HepG2 (cell line): ENCODE data around the gene ASTN2. TPM values are rescaled to one million over a fixed set of nuclear protein-coding genes. Genes with fewer than 3 reads are reported as not detected.

Source experiments
- ATAC-seq: fragments of 200-7000 bp; cut with Tn5 transposase; 3 replicates; pipeline ENCODE4 v1.9.1; 2020; ENCODE audit warnings: mild to moderate bottlenecking, moderate library complexity
- BruUV-seq: library from RNA; stranded (reverse); fragments of 400-500 nt; replicated peaks from 2 replicates; lab custom pipeline; 2021; lab: Mats Ljungman, UMichigan
- CTCF ChIA-PET: fragments of 300-600 bp; formaldehyde crosslinking; extraction: SDS; loops from one replicate; lab custom pipeline; 2021; ENCODE audit warnings: low total read pairs, inconsistent platforms, low intra/inter-chr PET ratio; lab: Yijun Ruan, JAX
- POLR2A ChIA-PET: fragments of 350-600 bp; sonication (Branson Sonifier 250); formaldehyde crosslinking; loops from one replicate; lab custom pipeline; 2020; ENCODE audit warnings: antibody characterized with exemption, inconsistent platforms; lab: Yijun Ruan, JAX
- DNase-seq: peaks from one replicate; pipeline ENCODE4 v3.0.0-alpha.2; 2015; ENCODE audit warnings: low spot score
- FAIRE-seq: peaks from 3 replicates; lab custom pipeline; 2011; peaks lifted over from hg19 to GRCh38; lab: Jason Lieb, UNC
- H2AFZ ChIP-seq: one replicate; pipeline ENCODE4 v1.6.1; 2011; ENCODE audit warnings: low read length, inconsistent platforms
- H3K27ac ChIP-seq: fragments of 300-600 bp; 3 replicates; pipeline ENCODE4 v1.8.0; 2011; ENCODE audit warnings: mixed run types, mild to moderate bottlenecking, mixed read lengths, low read length, inconsistent platforms; ENCODE audit not compliant: insufficient read depth; ENCODE audit errors: extremely low read length
- H3K27me3 ChIP-seq, 2 experiments: fragments of 200-600 bp in 1 of 2; 2 replicates in 1 of 2; 3 replicates in 1 of 2; pipeline versions ENCODE4 v1.6.0 to v1.8.0; 2011; ENCODE audit warnings: low read length in 2 of 2, mild to moderate bottlenecking in 2 of 2, moderate library complexity in 2 of 2, inconsistent platforms in 1 of 2; ENCODE audit not compliant: insufficient read depth in 2 of 2, control insufficient read depth in 1 of 2
- H3K36me3 ChIP-seq, 2 experiments: fragments of 200-600 bp in 1 of 2; replicated peaks in 1 of 2; 2 replicates in 1 of 2; 3 replicates in 1 of 2; pipeline versions ENCODE4 v1.5.1 to v1.8.0; 2011; ENCODE audit warnings: low read length in 2 of 2, inconsistent platforms in 1 of 2; ENCODE audit not compliant: insufficient read depth in 2 of 2, control insufficient read depth in 1 of 2
- H3K4me1 ChIP-seq: 2 replicates; pipeline ENCODE4 v1.5.1; 2012; ENCODE audit warnings: low read length, inconsistent platforms; ENCODE audit not compliant: insufficient read depth
- H3K4me2 ChIP-seq: 2 replicates; pipeline ENCODE4 v1.6.0; 2011; ENCODE audit warnings: low read depth, low read length, inconsistent platforms
- H3K4me3 ChIP-seq, 3 experiments: fragments of 200-600 bp in 1 of 3; sonication (generic), shearing (Covaris generic) in 1 of 3; replicated peaks in 1 of 3; 2 replicates each; pipeline ENCODE4 v1.5.1; 2011 to 2016; ENCODE audit warnings: low read length in 3 of 3, inconsistent platforms in 2 of 3, low read depth in 2 of 3, mild to moderate bottlenecking in 2 of 3, control low read depth in 1 of 3, mixed read lengths in 1 of 3; ENCODE audit not compliant: insufficient read depth in 1 of 3
- H3K79me2 ChIP-seq: one replicate; pipeline ENCODE4 v1.6.1; 2011; ENCODE audit warnings: low read length, inconsistent platforms; ENCODE audit not compliant: insufficient read depth
- H3K9ac ChIP-seq: 2 replicates; pipeline ENCODE4 v1.6.0; 2011; ENCODE audit warnings: mild to moderate bottlenecking, low read depth, low read length, inconsistent platforms; ENCODE audit not compliant: insufficient read depth
- H3K9me3 ChIP-seq: 2 replicates; pipeline ENCODE4 v1.5.1; 2012; ENCODE audit warnings: mild to moderate bottlenecking, low read length
- H4K20me1 ChIP-seq: 2 replicates; pipeline ENCODE4 v1.6.0; 2011; ENCODE audit warnings: inconsistent platforms, mild to moderate bottlenecking, low read length, moderate library complexity; ENCODE audit not compliant: insufficient read depth
- CEBPZ ChIP-seq: IDR thresholded peaks from 2 replicates; pipeline ENCODE4 v1.6.1; 2012; ENCODE audit warnings: low read length, improper control_type of control experiment
- GRHL1 ChIP-seq: sonication (generic); formaldehyde crosslinking; conservative IDR thresholded peaks from 2 replicates; pipeline ENCODE4 v1.8.0; 2022; ENCODE audit warnings: missing genetic modification reagents
- ZNF431 ChIP-seq: sonication (generic); formaldehyde crosslinking; IDR thresholded peaks from 2 replicates; pipeline ENCODE4 v1.9.0; 2022; ENCODE audit warnings: missing genetic modification reagents, low read depth, mild to moderate bottlenecking, borderline replicate concordance
- ZNF569 ChIP-seq: sonication (generic); formaldehyde crosslinking; IDR thresholded peaks from 2 replicates; pipeline ENCODE4 v1.5.0; 2020; ENCODE audit warnings: mild to moderate bottlenecking, missing genetic modification reagents, moderate library complexity, borderline replicate concordance
- WGBS: methylation state at CpG from one replicate; pipeline ENCODE4 v1.1.6; 2017; ENCODE audit warnings: low lambda C conversion rate; 5-methylcytosine and 5-hydroxymethylcytosine counted together
- in situ Hi-C: cut with HindIII; loops from 2 replicates; pipeline ENCODE4 v1.10.0; 2017; ENCODE audit warnings: low pct_unique_long_range_greater_than_20kb; ENCODE audit not compliant: extremely low pct_ligation_motif_present
- intact Hi-C: fragments of 100-400 bp; cut with micrococcal nuclease; formaldehyde crosslinking; loops from one replicate; pipeline ENCODE4 v1.10.0; 2022; ENCODE audit not compliant: unreplicated experiment
- polyA plus RNA-seq, 8 experiments: library from polyadenylated mRNA; depleted of rRNA in 3 of 8; stranded (reverse) in 7 of 8; unstranded in 1 of 8; fragments of >200 nt; fragmentation: Illumina TruSeq in 4 of 8; extraction: Trizol in 4 of 8; gene quantifications; 2 replicates each; pipeline versions ENCODE4 v1.2.1 to v1.2.3, GENCODE V29; 2011 to 2016; ENCODE audit warnings: low read depth in 4 of 8, missing spikeins in 1 of 8, mixed read lengths in 1 of 8; ENCODE audit not compliant: insufficient read depth in 1 of 8
- total RNA-seq, 5 experiments: library from RNA; depleted of rRNA; stranded (reverse); fragments of >200 nt; fragmentation: Illumina TruSeq; extraction: Trizol; gene quantifications; 2 replicates each; pipeline ENCODE4 v1.2.3, GENCODE V29; 2016; ENCODE audit warnings: low read depth in 1 of 5

Gene ASTN2
- total and polyA plus RNA-seq, 2 of the 13 experiments (the other 11 are each of a cell fraction or from before 2014, with no cell fraction given) = 5.2 to 13.5 TPM

- 30% methylated on average over 1 of the region's 2 CpGs for WGBS
Observed at GRCh38 chr9:117156144-117156688, 258.6 kb downstream of the ASTN2 start.

More at GRCh38 chr9:117156144-117156688, 258.6 kb downstream of the ASTN2 start:
- no peak overlapping the region for H3K9ac ChIP-seq
- no peaks in the 10 kb centered on the region for H3K79me2 ChIP-seq
- TF ChIP-seq GRHL1 (CRISPR knock-in tag) (no peak), CEBPZ (no peak), ZNF569 (CRISPR knock-in tag) (no peak), ZNF431 (no peak)
- no peak overlapping the region for H3K4me3 ChIP-seq
- H3K4me1 ChIP-seq = no peaks in the 10 kb centered on the region
- in situ Hi-C loops (no loop called here), intact Hi-C loops (no loop called here)
- H3K36me3 ChIP-seq = no peaks in the 10 kb centered on the region
- FAIRE-seq (no peak), ATAC-seq (no peak), DNase-seq (no peak)
- BruUV-seq = no TSS peak
- ChIA-PET CTCF (no interaction called here), POLR2A (no interaction called here)
- no peak overlapping the region for H2AFZ ChIP-seq
- no peak overlapping the region for H3K27ac ChIP-seq
- H3K4me2 ChIP-seq = no peak overlapping the region
- no peaks in the 10 kb centered on the region for H3K9me3 ChIP-seq
- H3K27me3 ChIP-seq = no peaks in the 10 kb centered on the region
- H4K20me1 ChIP-seq = no peaks in the 10 kb centered on the region
